PC-3 (cell line): ENCODE data around the gene DGKD. TPM values are rescaled to one million over a fixed set of nuclear protein-coding genes. Genes with fewer than 3 reads are reported as not detected.
A peak's percentile ranks its signal among the peaks of the same experiment; 100 is the strongest.

ENCODE experiments used
- ATAC-seq: fragments of 200-7000 bp; cut with Tn5 transposase; 2 replicates; pipeline ENCODE4 v1.9.1; 2020; ENCODE audit warnings: mild to moderate bottlenecking, moderate library complexity
- BruUV-seq: library from RNA; stranded (reverse); fragments of 400-500 nt; replicated peaks from 2 replicates; lab custom pipeline; 2021; lab: Mats Ljungman, UMichigan
- CTCF ChIA-PET: fragments of 300-600 bp; sonication (Branson Sonifier 250); formaldehyde crosslinking; loops from one replicate; lab custom pipeline; 2022; ENCODE audit warnings: antibody characterized with exemption; lab: Charles Lee
- POLR2A ChIA-PET: fragments of 300-600 bp; sonication (Branson Sonifier 250); formaldehyde crosslinking; loops from one replicate; lab custom pipeline; 2022; ENCODE audit warnings: antibody characterized with exemption; ENCODE audit not compliant: unreplicated experiment; lab: Charles Lee
- DNase-seq: peaks from one replicate; pipeline ENCODE4 v3.0.0-alpha.2; 2015
- H2AFZ ChIP-seq: fragments of 300-600 bp; sonication (generic); 2 replicates; pipeline ENCODE4 v1.6.0; 2016; ENCODE audit warnings: antibody characterized with exemption, low read length
- H3F3A ChIP-seq: fragments of 300-600 bp; sonication (generic); one replicate; pipeline ENCODE4 v1.6.0; 2017; ENCODE audit warnings: antibody characterized with exemption, low read length, control low read depth, mild to moderate bottlenecking; ENCODE audit not compliant: unreplicated experiment
- H3K27ac ChIP-seq: fragments of 300-600 bp; sonication (generic); 2 replicates; pipeline ENCODE4 v1.5.1; 2016; ENCODE audit warnings: mild to moderate bottlenecking, low read length
- H3K27me3 ChIP-seq: fragments of 300-600 bp; sonication (generic); 2 replicates; pipeline ENCODE4 v1.6.1; 2016; ENCODE audit warnings: low read length, mixed read lengths
- H3K36me3 ChIP-seq: fragments of 300-600 bp; sonication (generic); 2 replicates; pipeline ENCODE4 v1.6.1; 2016; ENCODE audit warnings: low read depth, mixed run types, low read length, mixed read lengths
- H3K4me1 ChIP-seq: fragments of 300-600 bp; sonication (generic); 2 replicates; pipeline ENCODE4 v1.5.1; 2016; ENCODE audit warnings: low read length; ENCODE audit not compliant: insufficient read depth
- H3K4me2 ChIP-seq: fragments of 300-600 bp; sonication (generic); 2 replicates; pipeline ENCODE4 v1.6.0; 2016; ENCODE audit warnings: low read length
- H3K4me3 ChIP-seq: fragments of 300-600 bp; sonication (generic); 2 replicates; pipeline ENCODE4 v1.5.1; 2016; ENCODE audit warnings: mild to moderate bottlenecking, low read length, mixed read lengths
- H3K79me2 ChIP-seq: fragments of 300-600 bp; sonication (generic); 2 replicates; pipeline ENCODE4 v1.6.1; 2017; ENCODE audit warnings: low read length, mixed read lengths
- H3K9ac ChIP-seq: fragments of 300-600 bp; sonication (generic); 2 replicates; pipeline ENCODE4 v1.6.0; 2016; ENCODE audit warnings: mild to moderate bottlenecking, low read length
- H3K9me2 ChIP-seq: fragments of 300-600 bp; sonication (generic); replicated peaks from 2 replicates; pipeline ENCODE4 v1.6.1; 2016; ENCODE audit warnings: mixed run types, low read length, mixed read lengths
- H3K9me3 ChIP-seq: fragments of 300-600 bp; sonication (generic); 2 replicates; pipeline ENCODE4 v1.6.1; 2016; ENCODE audit warnings: low read length, mixed read lengths
- H4K20me1 ChIP-seq: fragments of 300-600 bp; sonication (generic); 2 replicates; pipeline ENCODE4 v1.6.1; 2016; ENCODE audit warnings: low read length, mixed read lengths
- EZH2 ChIP-seq: fragments of 300-600 bp; sonication (generic); IDR thresholded peaks from one replicate; pipeline ENCODE4 v1.6.1; 2017; ENCODE audit warnings: antibody characterized with exemption, mild to moderate bottlenecking, low read length; ENCODE audit not compliant: unreplicated experiment
- EZH2phosphoT487 ChIP-seq: fragments of 300-600 bp; sonication (generic); IDR thresholded peaks from 2 replicates; pipeline ENCODE4 v1.6.1; 2018; ENCODE audit warnings: mild to moderate bottlenecking, antibody characterized with exemption, low read length, borderline replicate concordance
- intact Hi-C: fragments of 100-400 bp; cut with micrococcal nuclease; formaldehyde crosslinking; loops from 2 replicates; pipeline ENCODE4 v1.9.0; 2023
- total RNA-seq: library from RNA; depleted of rRNA; stranded (reverse); fragments of >200 nt; gene quantifications from 2 replicates; pipeline ENCODE4 v1.2.3, GENCODE V29; 2014
- TF ChIP-seq, protein P1 (sequence below): fragments of 300-600 bp; sonication (generic); conservative IDR thresholded peaks from 2 replicates; pipeline ENCODE4 v1.5.1; 2017; ENCODE audit warnings: antibody characterized with exemption, low read depth, mild to moderate bottlenecking, low read length

DGKD gene
- total RNA-seq, 1 experiment from 2014 or later = 23.3 TPM

DNA sequence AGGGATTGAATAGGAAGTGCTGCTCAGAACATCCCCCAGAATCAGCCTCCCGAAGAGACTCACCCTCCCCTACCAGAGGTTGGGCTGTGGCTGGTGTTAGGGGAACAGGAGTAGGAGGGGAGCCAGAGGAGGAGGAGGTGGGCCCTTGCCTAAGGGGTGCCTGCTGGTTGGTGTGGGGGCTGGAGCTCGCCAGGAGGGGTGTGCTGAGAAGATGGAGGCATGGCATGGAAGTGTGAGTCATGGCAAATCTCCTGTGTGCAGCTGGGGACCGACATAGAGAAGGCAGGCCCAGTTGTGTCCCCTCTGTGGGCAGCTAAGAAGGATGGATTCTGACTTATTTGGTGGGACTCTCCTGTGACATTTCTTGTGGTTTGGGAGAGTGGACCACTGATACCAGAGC is 73.7 kb downstream of the DGKD start:
- Histone ChIP-seq H2AFZ (no peak overlapping the region), H3K27ac (no peak overlapping the region; the same call in 1 of the 2 replicates), H3K27me3 (no peaks in the 10 kb centered on the region), H3K36me3 (peaks cover 39% of the 10 kb centered on the region), H3K9ac (no peak overlapping the region), H3K4me3 (no peak overlapping the region), H3K4me1 (peaks cover 73% of the 10 kb centered on the region), H3K4me2 (no peak overlapping the region), H3F3A (peaks cover 4% of the 10 kb centered on the region), H3K79me2 (peaks cover 96% of the 10 kb centered on the region), H4K20me1 (no peaks in the 10 kb centered on the region), H3K9me2 (no peaks in the 10 kb centered on the region; the same call in 1 of the 2 replicates), H3K9me3 (no peaks in the 10 kb centered on the region; the same call in 1 of the 2 replicates)
- ATAC-seq (no peak), DNase-seq (no peak)
- POLR2A ChIA-PET = no interaction called here
- TF ChIP-seq EZH2 = no peak
- no peak for TF ChIP-seq EZH2phosphoT487
- TF ChIP-seq, protein P1, sequence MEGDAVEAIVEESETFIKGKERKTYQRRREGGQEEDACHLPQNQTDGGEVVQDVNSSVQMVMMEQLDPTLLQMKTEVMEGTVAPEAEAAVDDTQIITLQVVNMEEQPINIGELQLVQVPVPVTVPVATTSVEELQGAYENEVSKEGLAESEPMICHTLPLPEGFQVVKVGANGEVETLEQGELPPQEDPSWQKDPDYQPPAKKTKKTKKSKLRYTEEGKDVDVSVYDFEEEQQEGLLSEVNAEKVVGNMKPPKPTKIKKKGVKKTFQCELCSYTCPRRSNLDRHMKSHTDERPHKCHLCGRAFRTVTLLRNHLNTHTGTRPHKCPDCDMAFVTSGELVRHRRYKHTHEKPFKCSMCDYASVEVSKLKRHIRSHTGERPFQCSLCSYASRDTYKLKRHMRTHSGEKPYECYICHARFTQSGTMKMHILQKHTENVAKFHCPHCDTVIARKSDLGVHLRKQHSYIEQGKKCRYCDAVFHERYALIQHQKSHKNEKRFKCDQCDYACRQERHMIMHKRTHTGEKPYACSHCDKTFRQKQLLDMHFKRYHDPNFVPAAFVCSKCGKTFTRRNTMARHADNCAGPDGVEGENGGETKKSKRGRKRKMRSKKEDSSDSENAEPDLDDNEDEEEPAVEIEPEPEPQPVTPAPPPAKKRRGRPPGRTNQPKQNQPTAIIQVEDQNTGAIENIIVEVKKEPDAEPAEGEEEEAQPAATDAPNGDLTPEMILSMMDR = no peak
- BruUV-seq = no TSS peak
- intact Hi-C loops = loop anchor here (10.0 kb wide), 1 partner anchor 133 kb away; no protein-coding TSS in a partner anchor
- CTCF ChIA-PET = no interaction called here

DNA sequence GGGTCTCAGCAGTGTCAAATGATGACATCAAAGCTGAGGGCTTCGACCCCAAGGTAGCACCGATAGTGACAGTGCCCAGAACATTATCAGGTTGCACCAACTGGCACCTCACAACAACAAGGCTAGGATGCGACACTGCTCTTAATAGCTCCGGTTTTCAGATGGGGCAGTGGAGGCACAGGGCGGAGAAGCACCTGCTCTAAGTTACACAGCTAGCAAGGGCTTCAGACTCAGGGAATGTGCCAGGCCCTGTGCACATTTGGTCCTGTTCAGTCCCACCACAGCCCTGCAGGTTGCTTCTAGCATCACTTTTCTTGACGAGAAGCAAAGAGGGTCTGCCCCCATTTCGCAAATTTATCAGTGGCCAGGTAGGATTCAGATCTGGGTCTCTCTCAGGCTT is 74.1 kb downstream of the DGKD start:
- no TSS peak for BruUV-seq
- intact Hi-C loops = loop anchor here (10.0 kb wide), 1 partner anchor 134 kb away; no protein-coding TSS in a partner anchor
- no peak for TF ChIP-seq EZH2phosphoT487
- ChIA-PET POLR2A (interaction anchor here (0.5 kb wide), 1 partner anchor 32 kb away, joined by 4 read pairs; no protein-coding TSS in a partner anchor), CTCF (no interaction called here)
- Histone ChIP-seq H3K4me3 (no peak overlapping the region), H4K20me1 (no peaks in the 10 kb centered on the region), H3K4me1 (peaks cover 68% of the 10 kb centered on the region), H3K27ac (peak overlapping the region; percentile 83), H3F3A (no peaks in the 10 kb centered on the region), H3K9me3 (no peaks in the 10 kb centered on the region; the same call in 1 of the 2 replicates), H3K9me2 (no peaks in the 10 kb centered on the region; the same call in 1 of the 2 replicates), H2AFZ (no peak overlapping the region), H3K4me2 (no peak overlapping the region), H3K9ac (no peak overlapping the region), H3K79me2 (peaks cover 96% of the 10 kb centered on the region), H3K36me3 (peaks cover 35% of the 10 kb centered on the region), H3K27me3 (no peaks in the 10 kb centered on the region)
- DNase-seq (no peak), ATAC-seq (no peak)

DNA sequence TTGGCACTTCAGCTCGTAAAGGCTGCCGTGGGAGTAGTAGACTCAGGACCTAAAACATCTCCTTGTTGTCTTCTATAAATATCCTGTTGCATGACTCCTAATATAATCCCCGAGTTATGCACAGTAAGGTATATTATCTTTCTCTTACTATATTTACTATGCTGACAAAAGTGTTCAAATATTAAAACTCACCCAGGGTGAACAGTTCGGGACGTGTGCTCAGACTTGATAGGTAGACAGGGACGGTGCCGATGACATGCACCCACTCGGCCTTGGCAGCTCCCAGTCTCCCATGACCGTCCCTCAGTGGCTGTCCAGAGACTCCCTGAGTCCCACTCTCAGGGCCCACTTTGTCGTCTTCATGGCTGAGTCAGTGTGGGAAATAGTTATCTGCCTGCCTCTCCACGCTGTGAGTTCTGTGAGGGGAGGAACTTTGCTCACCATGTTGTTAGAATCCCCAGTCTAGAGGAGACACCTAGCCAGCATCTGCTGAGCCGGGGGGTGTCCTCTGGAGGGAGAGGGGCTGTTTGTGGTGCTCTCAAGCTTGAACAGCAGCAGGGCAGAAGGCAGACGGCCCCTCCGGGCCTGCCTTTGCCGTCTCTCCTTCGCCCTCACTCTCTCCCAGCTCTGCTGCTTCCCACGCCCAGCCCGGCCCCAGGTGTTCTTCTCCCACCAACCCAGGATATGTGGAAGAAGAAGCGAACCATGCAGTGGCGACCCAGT is 75.0 kb downstream of the DGKD start:
- intact Hi-C loops = loop anchor here (10.0 kb wide), 1 partner anchor 135 kb away; no protein-coding TSS in a partner anchor
- H3K4me2 ChIP-seq = peak overlapping the region; percentile 26

More for the DNA sequence above, 75.0 kb downstream of the DGKD start:
- CTCF ChIA-PET = interaction anchor here (0.6 kb wide), 1 partner anchor 813 kb away, joined by 6 read pairs; no protein-coding TSS in a partner anchor
- Histone ChIP-seq H3K9ac (peak overlapping the region; percentile 25), H3F3A (no peaks in the 10 kb centered on the region), H2AFZ (no peak overlapping the region), H3K27ac (peak overlapping the region; percentile 83), H3K27me3 (no peaks in the 10 kb centered on the region), H3K4me1 (peaks cover 59% of the 10 kb centered on the region), H3K4me3 (no peak overlapping the region), H3K9me3 (no peaks in the 10 kb centered on the region; the same call in 1 of the 2 replicates), H4K20me1 (no peaks in the 10 kb centered on the region), H3K36me3 (peaks cover 30% of the 10 kb centered on the region), H3K9me2 (no peaks in the 10 kb centered on the region; the same call in 1 of the 2 replicates), H3K79me2 (peaks cover 92% of the 10 kb centered on the region)
- ATAC-seq (peak; percentile 17; the same call in 1 of the 2 replicates), DNase-seq (peak; percentile 31)
- TF ChIP-seq EZH2 (no peak), EZH2phosphoT487 (no peak)
- TF ChIP-seq, protein P1 = no peak
- POLR2A ChIA-PET = interaction anchor here (0.5 kb wide), 2 partner anchors 31 to 104 kb away, joined by 4 to 5 read pairs; no protein-coding TSS in a partner anchor
- no TSS peak for BruUV-seq
